HG02610 (cell line): ENCODE data around the gene FGF10.
A peak's percentile ranks its signal among the peaks of the same experiment; 100 is the strongest.

Experiments used
- ATAC-seq: cut with Tn5 transposase; IDR thresholded peaks from one replicate; pipeline ENCODE4 v1.9.1; 2021; ENCODE audit warnings: mild to moderate bottlenecking, moderate library complexity; ENCODE audit not compliant: unreplicated experiment

The FGF10 gene

DNA sequence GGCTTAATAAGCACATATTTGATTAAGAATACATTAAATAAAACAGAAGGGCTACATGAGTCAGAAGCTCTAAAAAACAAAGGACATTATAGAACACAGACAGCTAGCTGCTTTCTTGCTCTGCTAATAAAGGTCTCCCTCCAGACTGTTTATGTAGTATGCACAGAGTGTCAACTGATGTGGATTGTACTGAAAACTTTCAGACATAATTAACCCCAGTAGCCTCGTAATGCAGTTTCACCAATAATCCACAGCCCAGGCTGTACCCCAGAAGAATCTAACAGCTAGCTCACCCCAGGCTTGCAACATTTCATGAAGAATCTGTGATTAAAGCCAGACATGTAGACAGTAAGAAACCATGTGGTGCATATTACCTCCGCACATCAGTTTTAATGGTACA, 30.8 kb downstream of the FGF10 start:
- no peak for ATAC-seq

DNA sequence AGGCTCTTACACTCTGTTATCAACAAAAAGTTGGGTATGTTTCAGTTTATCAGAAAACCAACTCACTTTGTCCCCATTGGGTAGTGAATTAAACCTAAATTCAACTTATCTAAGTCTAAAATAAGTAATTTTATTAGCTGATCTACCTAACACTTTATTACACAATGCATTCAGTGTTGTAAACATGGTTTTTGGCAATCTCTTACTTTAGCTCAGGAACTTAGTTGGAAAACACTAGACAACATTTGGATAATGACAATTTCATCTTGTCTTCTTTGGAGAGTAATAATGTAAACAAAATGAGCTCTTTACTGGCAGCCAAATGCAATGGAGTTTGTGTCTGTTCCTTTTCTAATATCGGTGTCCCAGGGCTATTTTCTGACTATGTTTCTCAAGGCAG, 33.0 kb downstream of the FGF10 start:
- ATAC-seq = no peak

DNA sequence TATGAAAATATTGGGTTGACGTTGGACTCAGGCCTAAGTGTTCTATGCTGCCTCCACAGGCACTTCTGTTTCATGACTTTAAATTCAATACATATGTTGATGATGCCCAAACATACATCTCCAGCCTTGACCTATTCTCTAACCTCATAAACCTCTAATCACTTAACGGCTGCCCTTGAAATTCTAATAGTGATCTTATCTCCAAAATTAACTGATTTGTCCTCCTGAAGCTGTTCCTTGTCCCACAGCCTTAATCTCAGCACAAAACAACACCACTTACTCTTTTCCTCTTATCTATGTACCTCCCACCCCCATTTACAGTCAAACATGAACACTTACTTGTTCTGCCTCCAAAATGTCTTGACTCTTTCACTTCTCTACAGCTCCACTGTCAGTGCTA, 43.3 kb downstream of the FGF10 start:
- ATAC-seq = no peak

DNA sequence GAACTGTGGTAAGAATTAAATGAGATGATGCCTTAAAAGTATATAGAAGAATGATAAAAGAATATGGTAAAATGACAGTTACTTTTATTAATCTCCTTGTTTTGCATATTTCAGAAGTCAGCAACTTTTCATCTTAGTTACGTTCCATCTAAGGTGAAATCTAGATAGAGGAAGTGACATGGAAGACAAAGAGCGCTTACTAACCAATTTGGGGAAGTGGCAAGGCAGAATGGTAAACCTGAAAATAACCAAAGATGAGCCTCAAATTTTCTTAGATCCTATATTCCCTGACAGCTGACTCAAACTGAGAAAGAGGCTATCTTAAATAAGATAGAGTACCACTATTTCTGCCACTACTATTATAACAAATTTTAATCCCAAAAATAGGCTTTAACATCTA, 52.5 kb downstream of the FGF10 start:
- ATAC-seq = no peak

DNA sequence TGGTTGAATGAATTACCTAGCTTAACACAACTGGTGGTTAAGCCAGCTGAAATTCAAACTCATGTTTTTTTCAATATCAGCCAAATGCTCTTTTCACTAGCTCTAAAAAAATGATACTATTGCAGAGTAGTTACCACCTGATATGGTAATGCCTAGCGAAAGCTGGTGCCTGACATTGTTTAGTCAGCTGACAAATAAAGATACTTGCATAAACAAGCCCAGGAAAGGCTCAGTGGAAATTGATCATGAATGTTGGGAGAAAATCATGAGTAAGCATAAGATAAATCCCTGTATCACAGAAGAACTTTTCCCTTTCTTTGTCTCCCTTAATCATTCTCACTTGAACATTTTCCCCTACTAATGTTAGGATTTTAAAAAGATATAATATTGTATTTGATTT, 54.6 kb downstream of the FGF10 start:
- ATAC-seq = no peak

DNA sequence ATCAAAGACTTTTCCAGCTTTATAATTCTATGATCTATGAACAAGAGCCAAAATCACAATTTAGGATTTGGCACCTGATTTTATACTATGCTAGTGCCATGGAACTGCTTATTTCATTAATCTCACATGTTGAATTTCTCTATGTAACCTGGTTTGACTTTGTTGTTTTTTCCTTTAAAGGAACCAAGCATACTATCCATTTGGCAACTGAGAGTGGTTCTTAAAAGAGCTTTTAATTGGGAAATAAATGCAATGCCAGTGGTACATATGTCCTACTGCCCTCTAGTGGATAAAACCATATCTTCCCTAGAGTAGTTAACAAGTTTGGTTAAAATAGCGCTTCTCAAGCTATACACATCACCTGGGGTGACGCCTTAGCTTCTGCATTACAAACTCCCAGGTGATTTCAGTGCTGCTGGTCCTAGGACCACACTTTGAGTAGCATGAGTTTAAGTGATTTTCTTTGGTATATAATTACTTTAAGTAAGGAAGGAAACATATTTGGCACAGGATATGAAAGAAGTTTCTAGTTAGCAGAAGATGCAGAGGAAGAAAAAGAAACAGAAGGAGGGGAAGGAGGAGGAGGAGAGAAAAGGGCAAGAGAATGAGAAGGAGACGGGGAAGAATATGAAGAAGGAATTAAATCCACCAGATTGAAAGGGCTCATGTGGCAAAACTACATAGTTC, 56.8 kb downstream of the FGF10 start:
- ATAC-seq = peak; percentile 72

DNA sequence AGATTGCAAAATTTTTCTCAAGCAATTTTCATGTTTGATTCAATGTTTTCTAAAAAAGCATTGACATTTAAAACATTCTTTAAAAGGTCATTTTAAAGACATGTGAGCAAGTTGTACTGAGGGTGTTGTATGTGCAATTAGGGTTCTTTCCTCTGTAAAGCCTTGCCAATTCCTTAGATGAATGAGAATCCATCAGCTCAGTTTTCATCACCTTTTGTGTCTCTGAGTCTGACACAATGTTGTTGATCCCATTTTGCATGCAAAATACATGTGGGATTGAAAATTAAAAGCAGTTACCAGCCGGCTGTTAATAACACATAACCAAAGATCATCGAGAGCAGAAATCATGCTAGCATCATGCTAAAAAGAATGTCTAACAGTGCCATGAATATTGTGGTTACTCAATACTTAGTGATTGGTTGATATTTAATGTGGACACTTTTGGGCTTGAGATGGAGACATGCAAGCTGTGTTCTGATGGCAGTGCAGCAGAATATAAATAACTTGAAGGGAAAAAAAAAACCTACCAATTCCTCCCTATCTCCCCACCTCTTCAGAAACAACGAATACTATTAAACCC, 57.7 kb downstream of the FGF10 start:
- no peak for ATAC-seq

DNA sequence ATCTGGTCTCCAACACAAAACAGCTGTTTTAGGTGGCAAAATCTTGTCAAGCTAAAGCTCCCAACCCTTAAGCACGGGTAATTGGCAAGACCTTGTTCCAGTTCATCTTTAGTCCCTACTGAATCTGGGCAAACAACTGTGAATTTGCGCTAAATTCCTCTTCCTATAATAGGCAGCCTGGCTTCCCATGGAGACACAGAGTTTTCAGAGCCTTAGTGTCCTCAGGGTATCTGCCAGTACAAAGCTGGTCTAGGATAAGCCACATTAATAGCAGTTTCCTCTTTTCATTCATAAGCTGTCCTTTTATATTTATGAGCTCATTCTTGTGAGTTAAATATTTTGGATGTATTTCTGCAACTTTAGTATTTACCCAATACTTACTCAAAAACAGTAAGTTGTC, 59.5 kb downstream of the FGF10 start:
- no peak for ATAC-seq

DNA sequence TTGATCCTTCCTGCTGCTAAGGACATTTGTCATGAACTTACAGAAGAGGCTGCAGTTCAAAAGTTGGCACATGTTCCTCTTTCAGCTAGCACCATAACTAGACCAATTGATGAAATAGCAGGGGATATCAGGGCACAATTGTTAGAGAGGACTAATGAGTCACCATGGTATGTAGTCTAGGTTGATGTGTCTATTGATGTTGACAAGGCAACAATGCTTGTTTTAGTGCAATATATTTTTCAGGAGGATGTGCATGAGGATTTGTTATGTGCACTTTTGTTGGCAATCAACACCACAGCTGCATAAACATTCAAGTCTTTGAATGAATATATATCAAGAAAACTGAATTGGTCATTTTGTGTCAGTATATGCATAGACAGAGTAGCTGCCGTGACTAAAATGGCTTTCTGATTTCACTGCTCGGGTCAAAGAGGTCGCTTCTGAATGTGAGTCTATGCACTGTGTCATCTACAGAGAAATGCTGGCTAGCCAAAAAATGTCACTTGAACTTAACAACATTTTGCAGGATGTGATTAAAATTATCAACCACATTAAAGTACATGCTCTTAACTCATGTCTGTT, 68.0 kb downstream of the FGF10 start:
- ATAC-seq = no peak

DNA sequence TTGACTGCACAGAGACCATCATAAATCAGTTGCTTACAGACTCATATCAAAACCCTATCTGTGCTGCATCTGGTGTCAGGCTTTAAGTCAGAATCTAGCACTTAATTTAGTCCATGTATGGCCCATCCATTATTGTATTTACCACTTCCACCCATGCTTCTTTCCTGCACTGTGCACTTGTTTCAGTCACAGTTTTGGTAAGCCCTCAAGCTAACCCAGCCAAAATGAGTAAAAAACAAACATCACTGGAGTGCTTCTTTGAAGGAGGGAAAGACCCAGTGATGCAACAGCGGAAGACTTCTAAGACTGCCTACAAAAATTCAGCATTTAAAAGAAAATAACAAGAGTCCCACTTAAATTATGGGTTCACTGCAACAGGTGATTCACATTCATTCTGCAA, 69.0 kb downstream of the FGF10 start:
- ATAC-seq = peak; percentile 69

DNA sequence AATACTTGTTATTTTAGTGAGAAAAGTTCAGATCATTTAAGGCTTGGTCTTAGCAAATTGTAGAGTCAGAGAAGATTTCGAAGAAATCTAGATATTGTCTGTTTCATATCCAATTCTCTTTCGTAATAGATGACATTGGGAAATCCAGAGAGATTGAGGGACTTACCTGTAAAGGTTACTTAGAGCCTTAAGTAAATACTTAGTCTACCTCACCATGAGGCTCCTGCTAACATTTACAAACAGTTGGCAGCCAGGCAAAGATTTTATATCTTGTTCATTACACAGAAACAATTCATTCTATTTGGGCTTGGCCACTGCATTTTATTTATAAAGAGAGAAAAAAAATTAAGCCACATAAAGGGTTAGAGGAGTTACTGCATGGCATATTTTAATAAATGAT, 70.3 kb downstream of the FGF10 start:
- no peak for ATAC-seq

DNA sequence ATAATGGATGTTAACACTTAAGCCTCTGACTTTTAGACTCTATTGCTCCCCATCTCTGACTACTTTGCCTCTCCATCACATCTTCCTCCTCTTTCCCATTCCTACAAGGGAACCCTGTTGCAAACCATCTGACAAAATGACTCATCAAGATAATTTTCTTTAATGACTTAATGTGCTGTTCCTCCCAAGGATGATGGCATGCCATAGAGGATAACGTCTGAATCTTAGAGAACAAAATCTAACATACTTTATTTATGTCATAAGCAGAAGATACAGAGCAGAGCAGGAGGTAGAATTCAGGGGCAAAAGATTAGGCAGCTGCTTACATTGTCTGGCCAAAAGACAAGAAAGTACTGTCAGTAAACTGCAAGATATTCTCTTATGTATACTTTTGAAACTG, 76.8 kb downstream of the FGF10 start:
- no peak for ATAC-seq

DNA sequence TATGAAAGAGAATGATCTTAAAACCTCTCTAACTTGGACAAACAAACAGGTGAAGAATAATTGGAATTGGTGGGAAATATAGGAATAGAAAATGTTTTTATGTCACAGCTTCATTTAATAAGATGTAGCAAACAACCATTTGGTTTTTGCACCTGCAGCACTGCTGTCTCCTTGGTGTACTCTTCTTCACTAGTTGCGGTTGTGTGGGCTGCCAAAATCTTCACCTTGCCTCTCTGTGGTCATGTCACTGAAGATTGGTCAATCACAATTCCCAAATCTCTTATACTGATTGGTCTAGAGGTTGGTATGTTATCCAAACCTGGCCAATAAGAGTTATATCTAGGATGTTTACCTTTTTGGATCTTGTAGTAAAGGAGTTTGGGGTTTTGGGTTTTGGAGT, 88.7 kb downstream of the FGF10 start:
- no peak for ATAC-seq

DNA sequence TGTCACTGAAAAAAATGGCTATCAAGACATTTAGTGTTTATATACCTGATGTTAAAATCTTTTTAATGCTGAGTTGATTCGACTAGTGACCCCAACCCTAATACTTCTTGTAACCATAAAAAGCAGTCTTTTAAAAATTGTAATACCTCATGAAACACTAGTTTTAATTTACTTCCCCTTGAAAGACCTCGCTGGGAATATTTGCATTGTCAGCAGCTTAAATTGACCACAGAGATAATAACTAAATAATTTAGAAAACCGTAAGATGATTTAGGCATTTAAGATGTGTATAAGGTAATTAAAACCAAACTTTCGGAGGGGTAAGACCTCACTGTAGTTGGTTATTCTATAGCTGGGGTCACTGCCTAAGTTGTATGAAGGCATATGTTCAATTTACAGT, 89.8 kb downstream of the FGF10 start:
- no peak for ATAC-seq

DNA sequence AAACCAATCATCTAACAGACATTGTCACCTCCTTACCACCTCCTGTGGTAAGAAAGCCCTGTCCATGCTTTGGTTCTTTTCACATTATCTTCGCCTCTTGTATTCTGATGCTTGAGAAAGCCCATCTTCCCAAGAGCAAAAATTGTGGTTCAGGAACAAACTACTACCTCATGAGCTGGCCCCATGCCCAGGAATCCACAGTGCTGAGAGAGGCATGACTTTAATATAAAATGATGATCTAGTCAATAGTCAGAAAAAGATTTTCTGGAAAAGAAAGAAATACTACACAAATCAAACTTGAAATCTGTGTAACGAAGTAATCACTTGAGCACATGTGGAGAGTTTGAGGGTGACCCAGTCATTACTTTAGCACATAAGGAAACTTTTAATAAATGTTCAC, 94.7 kb downstream of the FGF10 start:
- ATAC-seq = no peak

DNA sequence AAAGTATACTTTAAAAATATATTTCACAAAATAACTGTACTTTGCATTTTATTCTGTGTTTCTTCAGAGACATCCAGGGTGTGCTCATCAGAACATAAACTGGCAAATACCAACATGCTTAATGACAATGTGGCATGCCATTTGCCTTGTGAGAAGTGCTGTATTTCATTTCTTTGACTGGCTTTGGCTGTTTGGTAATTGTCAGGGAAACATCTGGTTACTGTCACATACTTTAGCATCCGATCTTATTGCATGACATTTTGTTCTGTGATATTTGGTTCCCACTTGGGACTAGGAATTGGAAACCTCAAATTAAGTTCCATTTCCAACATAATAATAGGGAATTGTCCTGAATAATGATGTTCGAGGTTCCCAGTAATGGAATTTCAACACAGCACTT, 96.5 kb downstream of the FGF10 start:
- ATAC-seq = no peak

DNA sequence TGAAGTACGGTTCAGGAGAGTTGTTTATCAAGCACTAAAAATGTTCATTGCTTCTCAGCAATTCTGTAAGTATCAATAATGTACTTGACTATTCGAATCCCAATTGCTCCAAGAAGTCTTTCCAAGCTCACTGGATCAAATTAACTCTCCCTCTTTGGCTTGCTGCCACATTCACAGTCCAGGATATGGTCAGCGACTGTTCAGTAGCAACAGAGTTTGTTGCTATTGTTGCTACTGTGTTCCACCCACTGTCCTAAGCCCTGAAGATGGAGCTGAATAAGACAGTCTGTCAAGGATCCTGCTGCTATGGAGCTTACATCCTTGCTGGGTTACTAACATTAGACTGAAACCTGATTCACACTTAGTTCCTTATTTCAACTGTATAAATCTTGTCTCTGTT, 110.8 kb downstream of the FGF10 start:
- no peak for ATAC-seq

DNA sequence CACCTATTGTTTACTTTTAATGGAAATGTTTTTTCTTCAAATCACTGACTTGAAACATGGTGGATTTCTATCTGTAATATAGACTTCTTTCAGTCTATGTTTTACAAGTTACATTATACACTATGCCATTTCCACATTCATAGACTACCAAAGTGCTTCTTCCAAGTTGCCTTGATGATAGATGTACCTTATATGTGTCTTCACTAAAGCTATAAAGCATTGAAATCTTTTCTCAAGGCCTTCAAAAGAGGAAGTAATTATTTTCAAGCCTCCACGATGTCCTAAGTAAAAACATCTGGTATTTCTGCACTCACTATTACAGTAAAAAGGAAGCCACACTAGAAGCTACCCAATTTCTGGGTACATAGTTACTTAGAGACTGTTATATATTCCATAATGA, 113.3 kb downstream of the FGF10 start:
- ATAC-seq = no peak

DNA sequence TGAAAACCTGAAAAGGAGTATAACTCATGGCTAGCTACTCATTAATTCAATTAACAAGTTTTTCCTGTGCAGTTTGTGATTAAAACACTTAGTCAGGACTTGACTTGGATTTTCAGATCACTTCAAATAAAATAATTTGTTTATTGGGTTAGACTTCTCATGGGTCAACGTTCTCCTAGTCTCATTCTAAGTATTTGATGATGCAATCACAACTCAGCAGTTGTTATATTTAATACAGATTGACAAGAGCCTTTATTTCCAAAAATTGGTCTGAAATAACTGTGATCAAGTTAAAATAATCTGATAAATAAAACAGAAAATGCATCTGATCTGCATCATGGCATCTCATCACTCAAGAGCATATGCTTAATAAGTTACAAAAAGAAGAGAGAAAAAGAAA, 113.9 kb downstream of the FGF10 start:
- no peak for ATAC-seq

DNA sequence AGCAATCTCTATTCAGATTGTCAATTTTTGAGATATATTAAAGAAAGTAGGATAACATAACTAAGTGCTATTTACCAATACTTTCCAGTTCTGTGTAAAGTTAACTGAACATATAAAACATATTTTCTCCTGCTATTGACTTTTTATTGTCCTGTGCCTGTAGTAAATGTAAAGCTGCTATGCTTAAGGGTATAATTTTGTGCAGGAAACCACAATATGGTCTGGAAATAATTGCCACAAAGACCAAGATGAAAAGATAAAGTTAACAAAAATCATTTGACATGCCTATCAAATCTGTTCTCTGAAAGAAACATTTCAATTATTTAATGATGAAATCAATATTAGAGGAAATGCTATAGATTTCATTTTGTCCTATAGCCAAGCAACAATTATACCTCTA, 121.3 kb downstream of the FGF10 start:
- no peak for ATAC-seq

DNA sequence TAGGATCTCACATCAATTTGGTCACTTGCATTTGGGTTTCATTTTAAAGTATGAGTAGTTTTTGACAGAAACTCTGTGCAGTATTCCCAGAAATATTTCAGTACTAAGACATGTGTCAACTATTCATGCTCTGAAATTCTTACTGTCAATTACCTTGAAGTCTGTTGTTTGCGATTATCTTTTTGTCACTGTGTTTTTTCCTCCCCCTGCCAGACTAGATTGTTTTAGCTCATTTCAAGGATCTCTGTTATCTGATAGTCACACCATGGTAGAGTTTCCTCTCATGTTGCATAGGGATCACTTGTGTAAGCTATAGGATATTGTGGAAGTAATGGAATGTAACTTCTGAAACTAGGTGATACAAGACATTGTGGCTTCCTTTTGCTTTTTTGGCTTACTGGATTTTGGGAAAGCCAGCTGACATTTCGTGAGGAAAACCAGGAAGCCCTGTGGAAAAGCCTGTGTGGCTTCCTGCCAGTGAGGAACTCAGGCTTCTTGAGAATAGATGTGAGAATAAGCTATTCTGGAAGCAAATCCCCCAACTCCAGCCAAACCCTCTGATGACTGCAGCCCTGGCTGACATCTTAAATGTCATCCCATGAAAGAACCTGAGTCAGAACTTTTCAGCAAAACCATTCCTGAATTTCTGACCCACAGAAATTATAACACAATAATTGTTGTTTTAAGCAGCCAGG, 122.2 kb downstream of the FGF10 start:
- no peak for ATAC-seq

DNA sequence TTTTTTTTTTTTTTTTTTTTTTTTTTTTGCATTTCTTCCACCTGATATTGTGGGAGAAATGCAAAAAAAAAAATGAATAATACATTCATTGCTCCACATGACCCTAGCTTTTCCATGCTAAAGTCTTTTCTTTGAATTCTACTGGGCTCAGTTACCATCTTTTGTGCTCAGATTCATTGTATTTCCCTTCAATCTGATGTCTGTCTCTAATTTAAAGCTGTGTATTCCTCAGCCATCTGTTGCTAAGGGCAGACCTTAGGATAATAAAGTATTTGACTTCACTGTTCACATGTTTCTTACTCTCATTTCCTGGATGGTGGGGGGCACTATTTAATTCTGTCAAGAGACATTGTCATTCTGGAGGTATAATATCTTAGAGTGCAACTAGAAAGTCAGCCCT, 123.5 kb downstream of the FGF10 start:
- no peak for ATAC-seq
